Measurements from ENCODE around the gene JARID2. TPM values are rescaled to one million over a fixed set of nuclear protein-coding genes. Genes with fewer than 3 reads are reported as not detected.

Gene JARID2
- total RNA-seq, 4 donors from 2014 or later = 11.6 to 22.5 (median 16.4) TPM

DNA sequence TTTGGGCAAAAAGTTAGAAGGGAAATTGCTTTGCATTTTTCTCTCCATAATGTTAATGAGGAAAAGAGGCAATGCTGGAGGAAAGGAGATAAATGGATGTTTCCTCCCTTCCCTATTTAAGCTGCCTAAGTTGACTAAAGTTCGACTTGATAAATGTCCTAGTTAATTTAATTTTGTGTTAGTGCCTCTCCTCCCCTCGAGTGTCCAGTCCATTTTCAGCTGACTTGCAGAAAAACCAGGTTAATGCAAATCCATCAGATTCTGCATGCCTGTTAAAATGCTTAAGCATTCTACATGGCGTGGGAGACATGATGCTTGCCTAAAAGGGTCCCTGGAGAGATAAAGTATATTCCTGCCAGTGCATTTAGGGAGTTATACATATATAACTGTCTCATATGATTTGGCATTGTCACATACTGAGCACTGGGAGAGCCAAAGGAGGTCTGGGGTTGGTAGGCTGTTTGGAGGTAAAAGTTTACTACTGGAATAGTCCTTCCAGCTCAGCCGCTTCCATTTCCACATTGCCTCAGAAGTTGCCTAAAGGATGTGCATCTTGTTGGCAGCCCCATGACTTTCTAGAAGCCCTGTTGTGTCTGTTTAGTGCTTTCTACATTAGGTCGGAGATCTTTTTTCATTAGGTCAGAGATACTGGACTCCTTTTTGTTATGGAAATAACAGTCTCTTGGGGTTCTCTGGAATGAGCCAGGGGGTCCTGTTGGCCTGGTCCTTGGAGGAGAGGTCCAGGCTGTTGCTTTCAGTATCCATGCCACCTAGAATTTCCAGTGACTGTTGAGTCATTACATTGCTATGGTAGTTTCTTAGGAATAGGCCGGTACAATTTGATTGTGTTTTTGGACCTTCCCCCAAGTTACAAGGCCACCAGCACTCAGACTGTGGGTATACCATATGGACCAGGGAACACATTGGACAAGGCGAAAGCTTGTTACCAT is 30.4 kb downstream of the JARID2 start:
- Histone ChIP-seq H3K9me3 (no peaks in the 10 kb centered on the region), H3K4me3 (no peak overlapping the region), H3K27ac (no peak overlapping the region), H3K27me3 (no peaks in the 10 kb centered on the region), H3K36me3 (no peaks in the 10 kb centered on the region), H3K4me1 (peaks cover 49 to 58% of the 10 kb centered on the region in 2 donors)
- TF ChIP-seq POLR2A (IDR thresholded peaks at IDR 0.05) (no peak), CTCF (IDR thresholded peaks at IDR 0.05 in 4 of 5, conservative IDR thresholded peaks at IDR 0.05 in 1 of 5) (no peak)
- ATAC-seq = no peak
- DNase-seq = no peak
- intact Hi-C loops (cut with DNase I; ENCODE audit: low total_unique reads) (no loop called here), in situ Hi-C loops (cut with MboI; ENCODE audit: low sequenced_read_pairs in 4 of 4) (no loop called here)

DNA sequence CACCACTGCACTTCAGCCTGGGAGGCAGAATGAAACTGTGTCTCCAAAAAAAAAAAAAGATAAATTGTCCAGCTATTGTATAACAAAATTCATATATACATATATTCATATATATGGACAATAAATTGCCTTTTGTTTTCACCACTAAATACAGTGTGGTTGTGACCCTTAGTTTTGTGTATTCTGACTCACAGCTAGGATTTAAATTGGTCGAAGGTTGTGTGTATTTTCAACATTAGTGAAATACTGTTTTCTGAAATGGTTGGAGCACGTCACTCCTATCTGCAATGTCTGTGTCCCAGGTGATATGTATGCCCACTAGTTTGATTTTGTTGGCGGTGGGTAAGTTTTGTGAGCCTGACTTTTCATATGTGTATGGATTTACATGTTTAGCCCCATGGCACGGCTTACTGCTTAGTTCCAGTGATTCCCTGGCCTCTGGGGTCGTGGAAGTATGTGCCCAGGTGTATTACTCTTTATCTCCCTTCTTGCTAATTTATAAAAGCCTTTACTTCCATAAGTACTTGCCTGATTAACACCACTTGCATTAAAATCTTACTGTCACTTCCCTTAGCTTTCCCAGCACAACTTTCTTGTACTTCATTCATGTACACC is 33.3 kb downstream of the JARID2 start:
- Histone ChIP-seq H3K36me3 (no peaks in the 10 kb centered on the region), H3K9me3 (no peaks in the 10 kb centered on the region), H3K4me1 (peaks cover 50 to 53% of the 10 kb centered on the region in 2 donors), H3K27me3 (no peaks in the 10 kb centered on the region), H3K27ac (no peak overlapping the region), H3K4me3 (no peak overlapping the region)
- no peak for TF ChIP-seq CTCF (IDR thresholded peaks at IDR 0.05 in 4 of 5, conservative IDR thresholded peaks at IDR 0.05 in 1 of 5)
- TF ChIP-seq POLR2A (IDR thresholded peaks at IDR 0.05) = no peak
- DNase-seq (no peak), ATAC-seq (no peak)
- in situ Hi-C loops (cut with MboI; ENCODE audit: low sequenced_read_pairs in 4 of 4) = no loop called here
- intact Hi-C loops (cut with DNase I; ENCODE audit: low total_unique reads) = no loop called here

GRCh38 chr6:15280028-15280427 is 34.2 kb downstream of the JARID2 start:
- TF ChIP-seq POLR2A (IDR thresholded peaks at IDR 0.05) (no peak), CTCF (IDR thresholded peaks at IDR 0.05 in 4 of 5, conservative IDR thresholded peaks at IDR 0.05 in 1 of 5) (no peak)
- Histone ChIP-seq H3K4me1 (peaks cover 50 to 51% of the 10 kb centered on the region in 2 donors), H3K4me3 (no peak overlapping the region), H3K9me3 (no peaks in the 10 kb centered on the region), H3K27ac (peak overlapping the region in 1 of 4 donors; percentile 8), H3K27me3 (no peaks in the 10 kb centered on the region), H3K36me3 (no peaks in the 10 kb centered on the region)
- in situ Hi-C loops (cut with MboI; ENCODE audit: low sequenced_read_pairs in 4 of 4) (no loop called here), intact Hi-C loops (cut with DNase I; ENCODE audit: low total_unique reads) (no loop called here)
- DNase-seq (no peak), ATAC-seq (peak in 1 of 2 donors; percentile 49)

- Histone ChIP-seq H3K27me3 (no peaks in the 10 kb centered on the region), H3K4me3 (no peak overlapping the region), H3K36me3 (no peaks in the 10 kb centered on the region), H3K27ac (no peak overlapping the region), H3K4me1 (peaks cover 43 to 48% of the 10 kb centered on the region in 2 donors), H3K9me3 (no peaks in the 10 kb centered on the region)
- no peak for TF ChIP-seq CTCF (IDR thresholded peaks at IDR 0.05 in 4 of 5, conservative IDR thresholded peaks at IDR 0.05 in 1 of 5)
- DNase-seq = no peak
- in situ Hi-C loops (cut with MboI; ENCODE audit: low sequenced_read_pairs in 4 of 4) (no loop called here), intact Hi-C loops (cut with DNase I; ENCODE audit: low total_unique reads) (no loop called here)
- no peak for ATAC-seq
Measured at GRCh38 chr6:15280961-15281360, 35.1 kb downstream of the JARID2 start.

Measured in gastrocnemius medialis (tissue), 4 donors.